Measurements from ENCODE around the gene PLD2. TPM values are rescaled to one million over a fixed set of nuclear protein-coding genes. Genes with fewer than 3 reads are reported as not detected.

The PLD2 gene
- total and polyA plus RNA-seq, 9 of the 15 experiments (the other 6 are each of a cell fraction or from before 2014, with no cell fraction given): 0.20 to 7.5 (median 3.3) TPM

- TF ChIP-seq NRF1 (conservative IDR thresholded peaks at IDR 0.05 in 1 of 2, IDR thresholded peaks at IDR 0.05 in 1 of 2) (peak; percentile 89 to 91), POLR2G (IDR thresholded peaks at IDR 0.05; ENCODE audit: low read depth, low read length) (no peak), CEBPZ (IDR thresholded peaks at IDR 0.05; ENCODE audit: borderline replicate concordance, low read depth, low read length) (no peak), ZNF354B (CRISPR knock-in tag; IDR thresholded peaks at IDR 0.05) (no peak), SFPQ (IDR thresholded peaks at IDR 0.05; ENCODE audit: low read depth, low read length) (no peak), POU5F1 (IDR thresholded peaks at IDR 0.05; ENCODE audit: borderline replicate concordance, low read depth, low read length, partially characterized antibody) (no peak), ZNF253 (CRISPR knock-in tag; conservative IDR thresholded peaks at IDR 0.05) (no peak)
- TF ChIP-seq, protein P1, sequence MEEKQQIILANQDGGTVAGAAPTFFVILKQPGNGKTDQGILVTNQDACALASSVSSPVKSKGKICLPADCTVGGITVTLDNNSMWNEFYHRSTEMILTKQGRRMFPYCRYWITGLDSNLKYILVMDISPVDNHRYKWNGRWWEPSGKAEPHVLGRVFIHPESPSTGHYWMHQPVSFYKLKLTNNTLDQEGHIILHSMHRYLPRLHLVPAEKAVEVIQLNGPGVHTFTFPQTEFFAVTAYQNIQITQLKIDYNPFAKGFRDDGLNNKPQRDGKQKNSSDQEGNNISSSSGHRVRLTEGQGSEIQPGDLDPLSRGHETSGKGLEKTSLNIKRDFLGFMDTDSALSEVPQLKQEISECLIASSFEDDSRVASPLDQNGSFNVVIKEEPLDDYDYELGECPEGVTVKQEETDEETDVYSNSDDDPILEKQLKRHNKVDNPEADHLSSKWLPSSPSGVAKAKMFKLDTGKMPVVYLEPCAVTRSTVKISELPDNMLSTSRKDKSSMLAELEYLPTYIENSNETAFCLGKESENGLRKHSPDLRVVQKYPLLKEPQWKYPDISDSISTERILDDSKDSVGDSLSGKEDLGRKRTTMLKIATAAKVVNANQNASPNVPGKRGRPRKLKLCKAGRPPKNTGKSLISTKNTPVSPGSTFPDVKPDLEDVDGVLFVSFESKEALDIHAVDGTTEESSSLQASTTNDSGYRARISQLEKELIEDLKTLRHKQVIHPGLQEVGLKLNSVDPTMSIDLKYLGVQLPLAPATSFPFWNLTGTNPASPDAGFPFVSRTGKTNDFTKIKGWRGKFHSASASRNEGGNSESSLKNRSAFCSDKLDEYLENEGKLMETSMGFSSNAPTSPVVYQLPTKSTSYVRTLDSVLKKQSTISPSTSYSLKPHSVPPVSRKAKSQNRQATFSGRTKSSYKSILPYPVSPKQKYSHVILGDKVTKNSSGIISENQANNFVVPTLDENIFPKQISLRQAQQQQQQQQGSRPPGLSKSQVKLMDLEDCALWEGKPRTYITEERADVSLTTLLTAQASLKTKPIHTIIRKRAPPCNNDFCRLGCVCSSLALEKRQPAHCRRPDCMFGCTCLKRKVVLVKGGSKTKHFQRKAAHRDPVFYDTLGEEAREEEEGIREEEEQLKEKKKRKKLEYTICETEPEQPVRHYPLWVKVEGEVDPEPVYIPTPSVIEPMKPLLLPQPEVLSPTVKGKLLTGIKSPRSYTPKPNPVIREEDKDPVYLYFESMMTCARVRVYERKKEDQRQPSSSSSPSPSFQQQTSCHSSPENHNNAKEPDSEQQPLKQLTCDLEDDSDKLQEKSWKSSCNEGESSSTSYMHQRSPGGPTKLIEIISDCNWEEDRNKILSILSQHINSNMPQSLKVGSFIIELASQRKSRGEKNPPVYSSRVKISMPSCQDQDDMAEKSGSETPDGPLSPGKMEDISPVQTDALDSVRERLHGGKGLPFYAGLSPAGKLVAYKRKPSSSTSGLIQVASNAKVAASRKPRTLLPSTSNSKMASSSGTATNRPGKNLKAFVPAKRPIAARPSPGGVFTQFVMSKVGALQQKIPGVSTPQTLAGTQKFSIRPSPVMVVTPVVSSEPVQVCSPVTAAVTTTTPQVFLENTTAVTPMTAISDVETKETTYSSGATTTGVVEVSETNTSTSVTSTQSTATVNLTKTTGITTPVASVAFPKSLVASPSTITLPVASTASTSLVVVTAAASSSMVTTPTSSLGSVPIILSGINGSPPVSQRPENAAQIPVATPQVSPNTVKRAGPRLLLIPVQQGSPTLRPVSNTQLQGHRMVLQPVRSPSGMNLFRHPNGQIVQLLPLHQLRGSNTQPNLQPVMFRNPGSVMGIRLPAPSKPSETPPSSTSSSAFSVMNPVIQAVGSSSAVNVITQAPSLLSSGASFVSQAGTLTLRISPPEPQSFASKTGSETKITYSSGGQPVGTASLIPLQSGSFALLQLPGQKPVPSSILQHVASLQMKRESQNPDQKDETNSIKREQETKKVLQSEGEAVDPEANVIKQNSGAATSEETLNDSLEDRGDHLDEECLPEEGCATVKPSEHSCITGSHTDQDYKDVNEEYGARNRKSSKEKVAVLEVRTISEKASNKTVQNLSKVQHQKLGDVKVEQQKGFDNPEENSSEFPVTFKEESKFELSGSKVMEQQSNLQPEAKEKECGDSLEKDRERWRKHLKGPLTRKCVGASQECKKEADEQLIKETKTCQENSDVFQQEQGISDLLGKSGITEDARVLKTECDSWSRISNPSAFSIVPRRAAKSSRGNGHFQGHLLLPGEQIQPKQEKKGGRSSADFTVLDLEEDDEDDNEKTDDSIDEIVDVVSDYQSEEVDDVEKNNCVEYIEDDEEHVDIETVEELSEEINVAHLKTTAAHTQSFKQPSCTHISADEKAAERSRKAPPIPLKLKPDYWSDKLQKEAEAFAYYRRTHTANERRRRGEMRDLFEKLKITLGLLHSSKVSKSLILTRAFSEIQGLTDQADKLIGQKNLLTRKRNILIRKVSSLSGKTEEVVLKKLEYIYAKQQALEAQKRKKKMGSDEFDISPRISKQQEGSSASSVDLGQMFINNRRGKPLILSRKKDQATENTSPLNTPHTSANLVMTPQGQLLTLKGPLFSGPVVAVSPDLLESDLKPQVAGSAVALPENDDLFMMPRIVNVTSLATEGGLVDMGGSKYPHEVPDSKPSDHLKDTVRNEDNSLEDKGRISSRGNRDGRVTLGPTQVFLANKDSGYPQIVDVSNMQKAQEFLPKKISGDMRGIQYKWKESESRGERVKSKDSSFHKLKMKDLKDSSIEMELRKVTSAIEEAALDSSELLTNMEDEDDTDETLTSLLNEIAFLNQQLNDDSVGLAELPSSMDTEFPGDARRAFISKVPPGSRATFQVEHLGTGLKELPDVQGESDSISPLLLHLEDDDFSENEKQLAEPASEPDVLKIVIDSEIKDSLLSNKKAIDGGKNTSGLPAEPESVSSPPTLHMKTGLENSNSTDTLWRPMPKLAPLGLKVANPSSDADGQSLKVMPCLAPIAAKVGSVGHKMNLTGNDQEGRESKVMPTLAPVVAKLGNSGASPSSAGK (IDR thresholded peaks at IDR 0.05): peak; percentile 92
Observed at GRCh38 chr17:4782652-4783051, 24.3 kb upstream of the PLD2 start (continued).
